ENCODE measurements around the gene PTPRG.

- TF ChIP-seq, protein P1, sequence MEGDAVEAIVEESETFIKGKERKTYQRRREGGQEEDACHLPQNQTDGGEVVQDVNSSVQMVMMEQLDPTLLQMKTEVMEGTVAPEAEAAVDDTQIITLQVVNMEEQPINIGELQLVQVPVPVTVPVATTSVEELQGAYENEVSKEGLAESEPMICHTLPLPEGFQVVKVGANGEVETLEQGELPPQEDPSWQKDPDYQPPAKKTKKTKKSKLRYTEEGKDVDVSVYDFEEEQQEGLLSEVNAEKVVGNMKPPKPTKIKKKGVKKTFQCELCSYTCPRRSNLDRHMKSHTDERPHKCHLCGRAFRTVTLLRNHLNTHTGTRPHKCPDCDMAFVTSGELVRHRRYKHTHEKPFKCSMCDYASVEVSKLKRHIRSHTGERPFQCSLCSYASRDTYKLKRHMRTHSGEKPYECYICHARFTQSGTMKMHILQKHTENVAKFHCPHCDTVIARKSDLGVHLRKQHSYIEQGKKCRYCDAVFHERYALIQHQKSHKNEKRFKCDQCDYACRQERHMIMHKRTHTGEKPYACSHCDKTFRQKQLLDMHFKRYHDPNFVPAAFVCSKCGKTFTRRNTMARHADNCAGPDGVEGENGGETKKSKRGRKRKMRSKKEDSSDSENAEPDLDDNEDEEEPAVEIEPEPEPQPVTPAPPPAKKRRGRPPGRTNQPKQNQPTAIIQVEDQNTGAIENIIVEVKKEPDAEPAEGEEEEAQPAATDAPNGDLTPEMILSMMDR (IDR thresholded peaks at IDR 0.05; ENCODE audit: poor library complexity): no peak
- no peak for TF ChIP-seq EZH2 (IDR thresholded peaks at IDR 0.05; ENCODE audit: borderline replicate concordance)
- TF ChIP-seq EZH2phosphoT487 (IDR thresholded peaks at IDR 0.05; ENCODE audit: low read depth, severe bottlenecking, unreplicated experiment): no peak
These were observed 372.6 kb downstream of the PTPRG start for GRCh38 chr3:61933798-61934504.
